Sciatic nerve (tissue), 2 donors: ENCODE measurements around the gene MKS1. TPM values are rescaled to one million over a fixed set of nuclear protein-coding genes. Genes with fewer than 3 reads are reported as not detected.

Experiments
- ATAC-seq: fragments of 200-7000 bp; cut with Tn5 transposase; one replicate; pipeline ENCODE4 v1.9.1; 2020; ENCODE audit warnings: mild to moderate bottlenecking, moderate library complexity
- DNase-seq: peaks from one replicate; pipeline ENCODE4 v3.0.0-alpha.2; 2020; ENCODE audit warnings: low spot score
- intact Hi-C: fragments of 100-400 bp; cut with DNase I; formaldehyde crosslinking; loops from one replicate; pipeline ENCODE4 v1.14.2; 2022
- total RNA-seq: library from RNA; stranded (reverse); fragmentation: NEBNext Ultra II Directional; extraction: Animal tissue kit (Norgen Biotek cat#: 25700); gene quantifications from one replicate; pipeline ENCODE4 v1.2.1, GENCODE V29; 2021
- donor health status: DM: no; HTN: no; CAD: no.
- donor health status: DM: no; HTN: no; CAD: no.

MKS1 gene
- total RNA-seq, 1 donor from 2014 or later, result 18.7 TPM

GRCh38 chr17:58183514-58183913 lies 35.5 kb downstream of the MKS1 start:
- intact Hi-C loops, result no loop called here
- ATAC-seq, result no peak
- DNase-seq, result no peak

- intact Hi-C loops, result no loop called here
- no peak for ATAC-seq
- no peak for DNase-seq
Measured at GRCh38 chr17:58181796-58182195, 37.3 kb downstream of the MKS1 start.

- DNase-seq (no peak), ATAC-seq (no peak)
- intact Hi-C loops, result no loop called here
Measured at GRCh38 chr17:58176200-58176599, 42.9 kb downstream of the MKS1 start.

- DNase-seq (no peak), ATAC-seq (no peak)
- intact Hi-C loops, result no loop called here
Measured at GRCh38 chr17:58174871-58175270, 44.2 kb downstream of the MKS1 start.

GRCh38 chr17:58172369-58173071 lies 46.5 kb downstream of the MKS1 start:
- DNase-seq (no peak), ATAC-seq (no peak)
- intact Hi-C loops, result no loop called here

- intact Hi-C loops, result no loop called here
- ATAC-seq (no peak), DNase-seq (no peak)
Measured at GRCh38 chr17:58170622-58171021, 48.4 kb downstream of the MKS1 start.

GRCh38 chr17:58166682-58167081 lies 52.4 kb downstream of the MKS1 start, which contains the start of gene OR4D2:
OR4D2 (plus strand) TSS chr17:58166982; CDS start chr17:58169656, 2,674 bp downstream.
- no peak for DNase-seq
- ATAC-seq, result no peak
- intact Hi-C loops, result no loop called here

- intact Hi-C loops, result no loop called here
- ATAC-seq (no peak), DNase-seq (no peak)
Measured at GRCh38 chr17:58165981-58166380, 53.1 kb downstream of the MKS1 start.

GRCh38 chr17:58161566-58161965 lies 57.5 kb downstream of the MKS1 start:
- no peak for DNase-seq
- no peak for ATAC-seq
- intact Hi-C loops, result no loop called here

- ATAC-seq, result no peak
- intact Hi-C loops, result no loop called here
- no peak for DNase-seq
Measured at GRCh38 chr17:58158181-58158580, 60.9 kb downstream of the MKS1 start.

- intact Hi-C loops, result no loop called here
- ATAC-seq (peak; percentile 10), DNase-seq (no peak)
Measured at GRCh38 chr17:58156839-58157803, 61.9 kb downstream of the MKS1 start.

Other genes starting within 250 kb of the MKS1 start
- 73.8 TPM for gene VEZF1, start 231.0 kb downstream of the MKS1 start, total RNA-seq
- 169 TPM for gene SRSF1, start 212.0 kb downstream of the MKS1 start, total RNA-seq
- 28.3 TPM for gene DYNLL2, start 135.8 kb downstream of the MKS1 start, total RNA-seq
- not detected for gene OR4D1, start 70.9 kb downstream of the MKS1 start, total RNA-seq
- not detected for gene OR4D2, start 52.3 kb downstream of the MKS1 start, total RNA-seq
- not detected for gene EPX, start 26.5 kb downstream of the MKS1 start, total RNA-seq
- not detected for gene LPO, start 19.3 kb upstream of the MKS1 start, total RNA-seq
- 2.0 TPM for gene MPO, start 61.7 kb upstream of the MKS1 start, total RNA-seq
- gene TSPOAP1, start 109.5 kb upstream of the MKS1 start, total RNA-seq, result 17.8 TPM
- 62.2 TPM for gene SUPT4H1, start 132.9 kb upstream of the MKS1 start, total RNA-seq
- 0.67 TPM for gene RNF43, start 198.3 kb upstream of the MKS1 start, total RNA-seq